Fibroblast of skin of left quadriceps (primary cell): ENCODE results near the gene GRIK3.
"Not testable (repeated sequence)": the region's sequence is repeated elsewhere in the genome, so short reads cannot be mapped to it uniquely, and the experiment has no call there.

Source experiments
- DNase-seq, 2 experiments: peaks; one replicate each; pipeline ENCODE4 v3.0.0-alpha.2; 2013; ENCODE audit warnings: low read depth in 2 of 2

The GRIK3 gene

DNA sequence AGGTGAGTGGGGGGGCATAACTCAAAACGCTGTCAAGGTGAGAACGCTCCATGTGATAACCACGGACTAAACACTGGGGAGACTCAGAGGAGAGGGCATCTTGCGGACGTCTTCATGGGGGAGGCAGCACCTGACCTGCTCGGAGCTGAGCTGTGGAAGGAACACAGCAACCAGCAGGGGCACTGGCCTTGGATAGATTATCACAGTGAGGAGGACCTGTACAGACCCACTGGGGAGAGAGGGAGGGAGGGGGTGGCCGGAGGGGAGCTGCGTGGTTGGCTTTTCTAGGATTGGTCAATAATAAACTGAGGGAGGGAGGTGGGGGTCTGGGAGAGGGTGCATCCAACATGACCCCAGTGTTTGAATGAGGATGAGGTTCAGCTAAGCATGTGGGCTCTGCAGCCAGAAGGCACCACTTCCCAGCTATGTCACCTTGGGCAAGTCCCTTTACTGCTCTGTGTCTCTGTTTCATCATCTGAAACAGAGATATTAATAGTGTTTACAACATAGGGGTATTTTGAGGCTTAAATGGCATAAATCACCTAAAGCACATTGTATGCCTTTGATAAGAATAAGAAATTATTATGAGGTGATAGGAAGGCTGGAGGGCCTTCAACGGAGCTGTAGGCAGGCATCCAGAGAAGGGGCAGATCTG, 123.3 kb downstream of the GRIK3 start:
- no peak for DNase-seq

DNA sequence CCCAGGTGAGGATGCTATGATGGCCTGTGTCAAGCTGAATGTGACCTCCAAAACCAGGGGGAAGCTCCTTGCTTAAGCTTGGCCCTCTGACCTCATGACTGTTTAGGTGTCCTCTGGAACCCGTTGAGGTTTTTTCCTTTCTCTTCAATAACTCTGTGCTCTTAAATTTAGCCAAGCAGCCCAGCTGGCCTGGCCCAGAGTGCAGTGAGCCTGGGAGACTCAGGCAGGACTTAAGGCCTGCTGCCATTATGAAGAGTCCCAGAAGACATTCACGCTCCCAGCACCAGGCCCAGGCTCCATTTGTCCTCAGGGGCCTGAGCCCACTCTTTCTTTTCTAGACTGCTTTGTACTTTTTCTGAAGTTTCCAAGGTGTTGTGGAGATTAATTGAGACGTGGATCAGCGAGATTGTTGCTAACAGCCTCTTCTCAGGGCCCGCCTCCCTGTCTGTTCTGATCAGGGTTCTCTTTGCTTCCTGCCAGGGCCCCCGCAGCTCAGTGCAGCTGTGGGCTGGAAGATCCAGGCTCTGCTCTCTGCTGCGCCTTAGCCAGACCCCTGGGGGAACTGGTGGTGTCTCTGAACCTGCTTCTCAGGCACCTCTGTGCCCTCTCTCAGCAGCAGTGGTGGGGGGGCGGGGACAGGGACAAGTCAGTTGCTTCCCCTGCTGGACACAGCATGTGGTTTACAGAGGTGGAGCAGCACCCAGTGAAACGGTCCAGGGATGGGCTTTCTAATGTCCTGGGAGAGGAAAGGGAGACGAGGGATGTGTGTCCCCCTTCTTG, 124.2 kb downstream of the GRIK3 start:
- DNase-seq = no peak

DNA sequence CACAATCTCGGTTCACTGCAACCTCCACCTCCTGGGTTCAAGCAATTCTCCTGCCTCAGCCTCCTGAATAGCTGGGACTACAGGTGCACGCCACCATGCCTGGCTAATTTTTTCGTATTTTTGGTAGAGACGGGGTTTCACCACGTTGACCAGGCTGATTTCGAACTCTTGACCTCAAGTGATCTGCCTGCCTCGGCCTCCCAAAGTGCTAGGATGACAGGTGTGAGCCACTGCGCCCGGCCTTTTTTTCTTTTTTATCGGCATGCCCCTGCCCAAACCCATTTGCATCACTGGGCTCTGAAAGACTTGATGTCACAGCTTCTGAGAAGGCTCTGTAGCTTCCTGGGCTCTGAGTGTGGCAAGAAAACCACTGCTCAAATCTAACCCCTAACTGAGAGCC, 125.0 kb downstream of the GRIK3 start:
- DNase-seq = not testable (repeated sequence)

DNA sequence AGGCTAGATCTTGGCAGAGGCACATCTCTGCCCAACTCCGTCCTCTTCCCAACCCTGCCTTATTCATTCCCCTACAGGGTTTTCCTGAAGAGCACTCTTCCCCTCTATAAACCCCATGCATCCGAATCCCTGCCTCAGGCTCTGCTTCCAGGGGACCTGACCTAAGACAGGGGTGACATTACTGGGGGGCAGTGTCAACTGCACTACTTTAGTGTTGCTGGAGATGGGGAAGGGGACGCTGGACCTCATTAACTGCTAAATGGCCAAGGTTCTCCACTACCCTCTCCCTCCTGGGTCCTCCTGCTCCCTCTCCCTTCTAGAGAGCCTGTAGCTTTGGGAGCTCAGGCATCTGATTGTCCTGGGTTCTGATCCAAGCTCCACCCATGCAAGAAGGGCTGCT, 126.2 kb downstream of the GRIK3 start:
- DNase-seq = no peak

DNA sequence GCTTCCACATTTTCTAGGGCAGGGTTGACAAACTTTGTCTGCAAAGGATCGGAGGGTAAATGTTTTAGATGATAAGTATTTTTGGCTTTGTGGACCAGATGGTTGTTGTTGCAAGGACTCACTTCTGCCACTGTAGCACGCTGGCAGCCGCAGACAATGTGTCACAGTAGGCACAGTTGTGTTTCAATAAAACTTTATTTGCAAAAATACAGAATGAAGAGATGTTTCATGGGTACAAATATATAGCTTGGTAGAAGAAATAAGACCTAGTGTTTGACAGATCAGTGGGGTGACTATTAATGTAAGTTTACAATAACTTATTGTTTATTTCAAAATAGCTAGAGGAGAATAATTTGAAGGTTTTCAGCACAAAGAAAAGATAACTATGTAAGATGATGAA, 127.8 kb downstream of the GRIK3 start:
- no peak for DNase-seq

DNA sequence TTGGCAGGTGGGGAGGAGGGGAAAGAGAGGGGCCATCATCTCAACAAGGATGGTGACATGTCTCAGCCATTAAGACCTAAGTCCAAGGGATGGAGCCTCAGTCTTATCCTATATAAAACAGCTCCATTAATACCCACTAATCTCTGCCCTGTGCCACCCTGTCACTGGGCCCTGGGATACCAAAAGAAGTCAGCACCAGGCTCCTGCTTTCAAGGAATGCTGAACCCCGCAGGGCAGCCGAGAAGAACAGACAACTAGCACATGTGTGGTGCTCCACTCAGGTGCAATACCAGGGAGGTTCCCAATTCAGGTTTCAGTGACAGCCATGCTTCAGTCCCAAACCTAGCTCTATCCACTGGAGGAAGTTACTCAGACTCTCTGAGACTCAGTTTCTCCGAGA, 128.4 kb downstream of the GRIK3 start:
- DNase-seq = no peak

DNA sequence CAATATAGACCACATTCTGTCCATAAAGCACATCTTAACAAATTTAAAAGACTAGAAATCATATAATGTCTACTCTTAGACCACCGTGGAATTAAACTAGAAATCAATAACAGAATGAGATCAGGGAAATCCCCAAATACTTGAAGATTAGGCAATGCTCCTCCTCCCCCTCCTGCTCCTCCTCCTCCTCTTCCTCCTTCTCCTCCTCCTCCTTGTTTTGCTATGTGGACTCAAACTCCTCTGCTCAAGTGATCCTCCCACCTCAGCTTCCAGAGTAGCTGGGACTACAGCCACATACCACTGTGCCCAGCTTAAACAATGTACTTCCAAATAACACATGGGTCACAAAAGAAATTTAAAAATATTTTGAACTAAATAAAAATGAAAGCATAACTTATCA, 134.2 kb downstream of the GRIK3 start:
- no peak for DNase-seq

DNA sequence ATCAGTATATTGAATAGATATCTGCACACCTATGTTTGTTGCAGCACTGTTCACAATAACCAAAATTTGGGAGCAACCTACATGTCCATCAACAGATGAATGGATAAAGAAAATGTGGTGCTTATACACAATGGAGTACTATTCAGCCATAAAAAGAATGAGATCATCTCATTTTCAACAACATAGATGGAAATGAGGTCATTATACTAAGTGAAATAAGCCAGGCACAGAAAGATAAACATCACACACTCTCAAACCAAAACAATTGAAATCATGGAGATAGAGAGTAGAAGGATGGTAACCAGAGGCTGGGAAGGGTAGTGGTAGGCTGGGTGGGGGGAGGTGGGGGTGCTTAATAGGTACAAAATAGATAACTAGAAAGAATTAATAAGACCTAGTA, 136.5 kb downstream of the GRIK3 start:
- DNase-seq = not testable (repeated sequence)

DNA sequence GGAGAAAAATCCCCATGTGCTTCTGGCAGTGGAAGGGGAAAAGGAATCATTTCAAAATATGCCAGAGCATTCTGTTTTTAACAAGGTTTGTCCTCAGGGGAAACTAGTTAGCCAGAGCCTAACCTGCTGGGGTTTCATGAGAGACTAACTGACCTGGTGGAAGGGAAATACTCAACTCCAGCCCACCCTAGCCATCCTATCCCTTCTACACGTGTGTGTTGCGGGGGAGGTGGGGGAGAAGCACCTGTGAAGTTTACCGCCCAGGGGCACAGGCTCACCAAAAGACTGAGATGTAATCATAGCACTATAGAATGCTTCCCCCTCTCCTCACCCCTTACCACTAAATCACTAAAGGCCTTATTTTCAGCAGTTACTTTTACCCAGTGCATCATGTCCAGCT, 139.5 kb downstream of the GRIK3 start:
- DNase-seq = no peak

DNA sequence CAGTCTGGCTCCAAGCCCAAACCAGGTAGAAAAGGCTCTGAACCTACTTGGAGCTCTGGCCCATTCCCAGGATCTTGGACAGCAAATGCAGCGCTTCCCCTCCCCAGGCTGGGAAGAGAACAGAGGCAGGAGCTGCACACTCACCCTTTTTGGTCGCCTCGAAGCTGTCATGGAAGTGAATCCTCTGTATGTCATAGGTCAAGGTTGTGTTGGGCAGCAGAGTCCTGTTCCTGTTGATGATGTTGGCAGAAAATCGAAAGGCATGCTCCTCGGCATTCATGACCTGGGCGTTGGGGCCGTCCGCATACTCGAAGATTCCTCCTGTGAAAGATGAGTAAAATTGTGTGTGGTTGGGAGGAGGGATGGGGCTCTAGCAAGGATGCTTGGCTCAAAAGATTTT, 143.5 kb downstream of the GRIK3 start:
- DNase-seq = no peak

DNA sequence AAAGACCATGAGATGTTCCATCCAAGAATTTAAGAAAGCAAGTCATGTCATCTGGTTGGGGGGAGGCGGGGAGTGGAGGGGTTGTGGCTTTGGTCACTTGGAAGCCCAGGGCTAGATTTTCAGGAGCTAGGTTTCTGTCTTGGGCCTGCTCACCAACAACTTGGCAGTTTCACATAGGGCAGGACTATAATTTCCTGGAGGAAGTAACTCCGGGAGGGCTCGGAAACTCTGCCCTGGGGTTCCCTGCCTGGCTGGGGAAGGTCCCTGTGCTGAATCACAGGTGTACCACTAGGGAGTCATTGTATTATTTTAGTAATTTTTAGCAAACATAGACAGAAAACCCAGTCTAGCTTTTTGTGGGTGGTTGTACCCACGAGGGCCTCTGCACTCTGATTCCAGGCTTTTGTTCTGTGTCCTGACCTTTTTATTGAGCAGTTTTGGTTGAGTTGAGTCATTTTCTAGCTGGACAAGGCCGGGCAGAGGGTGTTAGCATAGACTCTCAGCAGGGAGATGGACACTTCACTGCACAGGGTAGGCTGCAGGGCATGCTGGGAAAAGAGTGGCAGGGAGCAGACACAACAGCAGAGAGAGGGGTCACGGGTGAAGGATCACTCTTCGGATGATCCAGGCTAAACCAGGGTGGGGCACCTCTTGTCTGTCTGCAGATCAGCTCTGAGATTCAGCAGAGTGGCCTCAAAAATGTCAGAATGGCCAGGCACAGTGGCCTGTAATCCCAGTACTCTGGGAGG, 144.7 kb downstream of the GRIK3 start:
- DNase-seq = no peak

DNA sequence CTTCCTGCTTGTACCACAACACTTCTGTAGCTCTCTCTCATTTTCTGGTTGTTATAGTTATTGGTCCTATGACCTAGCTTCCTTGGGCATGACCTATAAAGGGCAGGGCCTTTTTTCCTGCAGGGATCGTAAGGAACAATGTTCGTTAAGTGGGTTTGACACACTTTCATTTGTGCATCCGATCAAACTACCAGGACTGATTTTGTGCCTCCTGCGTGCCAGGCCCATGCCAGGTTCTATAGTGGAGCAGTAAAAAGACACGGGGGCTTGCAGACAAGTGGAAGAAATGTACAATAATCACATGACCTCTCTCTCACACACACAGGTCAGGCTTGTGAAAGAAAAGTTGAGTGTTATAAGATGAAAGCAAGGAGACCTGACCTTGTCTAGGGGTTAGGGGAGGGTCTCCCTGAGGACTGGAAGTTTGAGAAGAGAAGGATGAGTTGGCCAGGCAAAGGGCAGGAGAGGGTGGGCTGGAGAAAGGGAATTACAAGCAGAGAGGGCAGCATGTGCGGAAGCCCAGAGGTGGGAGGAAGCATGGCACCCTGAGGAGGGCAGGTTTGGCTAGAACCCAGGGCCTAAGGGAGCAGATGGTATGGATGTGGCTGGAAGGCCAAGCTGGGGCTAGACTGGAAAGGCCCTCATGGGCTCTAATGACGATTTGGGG, 145.4 kb downstream of the GRIK3 start:
- no peak for DNase-seq

DNA sequence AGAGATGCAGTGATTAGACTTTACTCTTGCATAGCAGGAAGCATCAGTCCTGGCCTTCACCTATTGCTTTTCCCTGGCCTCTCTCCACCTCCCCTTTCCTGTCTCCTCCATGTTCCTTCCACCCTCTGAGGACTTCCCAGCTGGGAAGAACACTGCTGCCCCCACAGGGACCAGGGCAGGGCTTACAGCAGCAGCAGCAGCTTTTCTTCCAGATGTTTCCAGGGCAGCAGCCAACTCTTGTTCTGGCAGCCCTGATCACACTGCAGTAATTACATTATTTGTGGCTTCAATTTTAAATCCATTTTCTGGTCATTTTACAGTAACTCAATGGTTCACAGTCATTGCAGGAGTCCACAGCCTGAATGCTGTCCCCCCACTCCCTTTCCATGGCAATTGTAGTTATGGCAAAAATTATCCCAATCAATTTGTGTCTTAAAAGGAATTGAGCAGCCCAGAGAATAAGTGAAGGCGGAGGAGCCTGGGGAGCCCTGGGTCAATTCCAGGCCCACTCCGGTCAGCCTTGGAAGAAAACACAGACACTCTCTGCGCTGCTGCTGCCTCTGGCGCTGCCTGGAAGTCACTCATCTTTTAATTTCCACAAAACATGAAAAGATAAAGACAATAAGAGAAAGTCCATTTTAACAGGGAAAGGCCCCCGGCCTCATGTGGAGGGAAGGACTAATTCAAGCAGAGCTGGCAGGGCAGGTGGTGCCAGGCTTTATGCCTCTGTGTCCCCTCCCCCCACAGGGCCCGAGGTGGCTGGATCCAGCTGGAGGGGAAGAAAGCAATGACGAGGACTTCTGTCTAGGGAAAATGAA, 148.6 kb downstream of the GRIK3 start:
- DNase-seq = no peak

DNA sequence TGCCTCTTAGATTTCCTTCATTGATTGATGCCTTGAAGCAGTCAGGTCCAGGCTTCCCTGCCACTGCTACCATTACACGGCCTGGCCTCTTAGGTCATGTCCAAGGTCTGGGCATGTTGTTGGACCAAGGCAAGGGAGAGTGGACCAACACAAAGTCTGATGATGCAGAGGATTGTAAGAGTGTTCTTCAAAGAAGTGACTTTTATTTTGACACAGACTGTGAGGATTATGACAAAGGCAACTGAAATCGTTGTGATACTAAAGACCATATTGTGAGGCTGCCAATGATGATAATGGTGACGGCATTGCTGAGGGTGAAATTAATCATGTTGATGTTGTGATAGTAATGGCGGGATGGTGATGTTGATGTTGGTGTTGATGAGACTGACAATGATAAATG, 149.5 kb downstream of the GRIK3 start:
- no peak for DNase-seq

DNA sequence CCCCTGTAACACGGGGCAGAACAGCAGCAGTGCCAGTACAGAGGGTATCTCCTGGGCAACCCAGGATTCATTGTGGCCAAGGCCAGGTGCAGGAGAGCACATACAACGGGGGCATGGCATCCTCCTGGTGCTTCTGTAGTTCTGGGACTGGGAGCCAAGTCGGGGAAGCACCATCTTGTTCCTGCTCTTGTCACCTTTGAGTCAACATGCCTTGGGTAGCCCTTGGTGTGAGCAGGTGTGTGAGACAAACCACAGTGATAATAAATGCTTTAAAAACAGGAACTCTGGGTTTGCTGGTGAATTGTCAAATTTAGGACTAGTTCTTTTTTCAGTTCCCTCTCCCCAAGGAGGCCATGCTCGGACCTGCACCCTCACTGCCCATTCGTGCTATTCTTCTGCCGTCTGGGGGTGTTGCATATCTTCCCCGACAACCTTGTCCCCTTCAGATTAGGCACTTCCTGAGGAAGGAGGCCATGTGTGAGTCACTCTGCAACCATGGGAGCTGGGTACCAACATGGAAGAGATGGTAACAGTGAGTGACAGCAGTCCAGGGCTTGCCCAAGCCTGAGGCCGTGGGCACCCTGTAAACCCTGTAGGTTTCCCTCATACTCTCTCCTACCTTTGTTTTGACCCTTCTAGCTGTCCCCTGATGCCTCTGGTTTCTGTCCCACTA, 150.2 kb downstream of the GRIK3 start:
- no peak for DNase-seq

DNA sequence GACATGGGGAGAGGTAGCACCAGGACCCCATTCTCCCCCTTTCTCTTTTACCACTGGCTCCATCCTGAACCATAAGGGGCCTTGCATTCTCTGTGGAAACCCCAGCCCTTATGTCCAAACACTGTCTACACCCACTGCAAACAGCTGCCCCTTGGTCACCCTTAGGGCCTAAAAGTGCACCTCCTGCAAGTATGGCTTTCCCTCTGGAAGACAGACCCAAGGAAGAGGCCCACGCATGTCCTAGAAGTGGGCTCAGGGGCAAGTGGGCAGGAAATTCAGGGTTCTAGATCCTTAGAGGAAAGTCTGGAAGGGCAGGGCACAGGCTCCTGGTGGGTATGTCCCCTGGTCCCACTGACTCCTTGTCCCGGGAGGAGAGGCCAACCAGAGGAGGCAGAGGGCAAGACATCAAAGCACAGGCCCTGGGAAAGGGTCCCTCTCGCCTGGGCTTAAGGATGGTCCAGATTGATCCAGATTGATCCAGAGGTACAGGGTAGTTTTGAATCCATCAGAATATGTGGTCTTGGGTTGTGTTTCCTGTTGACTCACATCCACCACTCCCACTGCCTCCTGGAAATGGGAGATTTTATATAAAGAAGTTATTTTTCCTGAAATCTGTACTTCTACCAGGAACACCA, 150.9 kb downstream of the GRIK3 start:
- DNase-seq = no peak

DNA sequence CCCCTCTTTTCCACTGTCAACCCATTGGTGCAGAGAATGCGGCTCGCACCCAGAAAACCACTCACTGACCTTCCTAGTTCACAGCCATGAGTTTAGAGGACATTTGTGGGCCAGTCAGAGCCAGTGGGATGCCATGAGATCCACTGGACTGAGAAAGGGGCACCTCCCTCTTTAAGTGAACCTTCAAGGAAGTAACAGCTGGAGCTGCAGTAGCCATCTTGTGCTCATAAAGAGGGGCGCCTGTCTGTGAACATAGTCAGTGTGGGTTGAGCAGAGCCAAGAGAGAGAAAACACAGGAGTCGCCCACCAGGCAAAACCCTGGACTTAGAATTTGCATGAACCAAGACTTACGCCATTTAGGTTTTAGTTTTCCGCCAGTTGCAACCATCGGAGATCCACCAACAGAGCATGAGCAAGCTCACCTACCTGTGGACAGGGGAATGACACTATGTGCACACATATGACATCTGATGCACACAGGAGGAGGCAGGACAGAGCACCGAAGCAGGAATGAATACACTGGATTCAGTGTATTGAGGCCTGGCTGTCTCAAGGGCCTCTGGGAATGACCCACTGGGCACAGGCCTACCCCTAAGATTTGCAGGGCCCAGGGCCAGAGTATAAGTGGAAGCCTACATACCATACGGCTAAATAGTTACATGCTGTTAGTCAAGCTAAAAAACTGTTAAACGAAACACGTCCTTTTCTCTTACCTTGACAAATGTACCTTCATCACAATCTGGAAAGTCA, 151.6 kb downstream of the GRIK3 start:
- no peak for DNase-seq

DNA sequence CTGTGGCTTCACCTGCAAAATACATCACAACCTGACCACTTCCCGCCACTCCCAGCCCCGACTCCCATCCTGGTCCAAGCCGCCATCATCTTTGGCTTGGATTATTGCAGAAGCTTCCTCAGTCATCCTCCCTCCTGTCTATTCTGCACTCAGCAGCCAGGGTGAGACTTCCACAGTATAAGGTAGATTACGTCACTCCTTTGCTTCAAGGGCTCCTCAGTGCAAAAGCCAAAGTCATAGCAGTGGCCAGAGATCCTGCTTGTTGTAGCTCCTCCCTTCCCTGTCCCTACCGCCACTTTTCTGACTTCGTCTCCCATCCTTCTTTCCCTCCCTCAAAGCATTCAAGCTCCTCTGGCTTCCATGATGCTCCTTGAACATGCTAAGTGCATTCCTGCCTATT, 152.8 kb downstream of the GRIK3 start:
- DNase-seq = no peak

DNA sequence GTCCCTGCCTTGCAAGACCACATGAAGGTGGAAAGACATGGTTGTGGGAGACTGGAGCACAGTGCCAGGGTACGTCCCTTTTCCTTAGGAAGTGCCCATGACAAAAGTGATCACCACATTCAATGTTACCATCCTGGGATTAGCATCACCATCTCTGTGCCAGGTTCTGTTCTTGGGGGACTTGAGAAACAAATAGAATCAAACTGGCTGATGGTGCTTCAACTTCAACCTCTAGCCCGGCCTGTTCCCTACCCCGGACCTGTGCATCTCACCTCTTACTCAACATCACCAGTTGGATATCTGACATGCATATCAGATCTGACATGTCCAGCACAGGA, 153.3 kb downstream of the GRIK3 start:
- no peak for DNase-seq
